Endothelial cell of umbilical vein (primary cell): Measurements from ENCODE around the gene UPK3BL1.
"Not testable (repeated sequence)": the region's sequence is repeated elsewhere in the genome, so short reads cannot be mapped to it uniquely, and the experiment has no call there.

Experiments used
- EZH2 ChIP-seq: IDR thresholded peaks from 2 replicates; pipeline ENCODE4 v1.6.1; 2012; ENCODE audit warnings: borderline replicate concordance, low read depth, mild to moderate bottlenecking, moderate library complexity, low read length, inconsistent platforms; ENCODE audit not compliant: severe bottlenecking
- TF ChIP-seq, protein P1 (sequence below): IDR thresholded peaks from 2 replicates; pipeline ENCODE4 v1.6.1; 2011; ENCODE audit not compliant: insufficient read depth, insufficient read length

DNA sequence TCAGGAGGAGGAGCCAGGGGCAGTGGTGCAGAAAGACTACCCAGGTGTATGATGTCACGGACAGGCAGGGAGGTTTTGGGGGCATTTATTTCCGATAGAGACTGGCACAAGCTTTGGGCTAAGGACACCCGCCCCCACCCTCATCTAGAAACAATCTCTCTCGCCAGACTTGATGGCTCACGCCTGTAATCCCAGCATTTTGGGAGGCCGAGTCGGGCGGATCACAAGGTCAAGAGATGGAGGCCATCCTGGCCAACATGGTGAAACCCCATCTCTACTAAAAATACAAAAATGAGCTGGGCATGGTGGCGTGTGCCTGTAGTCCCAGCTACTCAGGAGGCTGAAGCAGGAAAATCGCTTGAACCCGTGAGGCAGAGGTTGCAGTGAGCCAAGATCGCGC is 5.6 kb downstream of the UPK3BL1 start:
- TF ChIP-seq, protein P1, sequence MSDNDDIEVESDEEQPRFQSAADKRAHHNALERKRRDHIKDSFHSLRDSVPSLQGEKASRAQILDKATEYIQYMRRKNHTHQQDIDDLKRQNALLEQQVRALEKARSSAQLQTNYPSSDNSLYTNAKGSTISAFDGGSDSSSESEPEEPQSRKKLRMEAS: not testable (repeated sequence)
- not testable (repeated sequence) for TF ChIP-seq EZH2
